B cell (primary cell): ENCODE results near the gene NAV2. TPM values are rescaled to one million over a fixed set of nuclear protein-coding genes. Genes with fewer than 3 reads are reported as not detected.

Source experiments
- ATAC-seq: fragments of 200-7000 bp; cut with Tn5 transposase; one replicate; pipeline ENCODE4 v1.10.0; 2021; ENCODE audit warnings: low read depth, mild to moderate bottlenecking, moderate number of reproducible peaks, moderate library complexity
- CTCF ChIA-PET: fragments of 350-600 bp; sonication (Branson Sonifier 250); formaldehyde crosslinking; loops from one replicate; lab custom pipeline; 2021; ENCODE audit warnings: antibody characterized with exemption, inconsistent platforms; lab: Charles Lee
- POLR2A ChIA-PET: fragments of 350-600 bp; sonication (Branson Sonifier 250); formaldehyde crosslinking; loops from one replicate; lab custom pipeline; 2021; ENCODE audit warnings: antibody characterized with exemption; lab: Charles Lee
- DNase-seq: peaks from one replicate; pipeline ENCODE4 v3.0.0; 2013
- H2AFZ ChIP-seq: 2 replicates; pipeline ENCODE4 v1.6.1; 2012; ENCODE audit warnings: mild to moderate bottlenecking, low read depth, low read length; ENCODE audit not compliant: insufficient read depth, poor library complexity, severe bottlenecking
- H3K27ac ChIP-seq, 2 donors: 1 replicate in 1 of 2; 2 replicates in 1 of 2; pipeline ENCODE4 v1.5.1; 2012 to 2013; ENCODE audit warnings: low read length in 2 of 2, mild to moderate bottlenecking in 2 of 2, moderate library complexity in 1 of 2
- H3K27me3 ChIP-seq, 4 experiments: fragments of 200-600 bp in 1 of 4; sonication (generic) in 1 of 4; replicated peaks in 1 of 4; 1 replicate in 2 of 4; 2 replicates in 2 of 4; pipeline versions ENCODE4 v1.6.1 to v1.7.0; 2013 to 2016; ENCODE audit warnings: low read length in 3 of 4, mild to moderate bottlenecking in 2 of 4, mixed read lengths in 1 of 4, moderate library complexity in 1 of 4; ENCODE audit not compliant: insufficient read depth in 4 of 4, control insufficient read depth in 3 of 4; ENCODE audit errors: control extremely low read depth in 1 of 4
- H3K36me3 ChIP-seq, 2 experiments: replicated peaks in 1 of 2; 1 replicate in 1 of 2; 2 replicates in 1 of 2; pipeline versions ENCODE4 v1.6.1 to v1.7.1; 2013; ENCODE audit warnings: low read length in 1 of 2; ENCODE audit not compliant: insufficient read depth in 2 of 2, control insufficient read depth in 1 of 2; ENCODE audit errors: control extremely low read depth in 1 of 2, extremely low read depth in 1 of 2
- H3K4me1 ChIP-seq, 2 donors: fragments of 200-600 bp in 1 of 2; sonication (generic) in 1 of 2; 1 replicate in 1 of 2; 2 replicates in 1 of 2; pipeline versions ENCODE4 v1.5.1 to v1.6.1; 2013 to 2017; ENCODE audit warnings: low read length in 2 of 2; ENCODE audit not compliant: control insufficient read depth in 2 of 2, insufficient read depth in 2 of 2
- H3K4me2 ChIP-seq: replicated peaks from 2 replicates; pipeline ENCODE3; 2012; ENCODE audit warnings: mild to moderate bottlenecking, low read depth, low read length; ENCODE audit not compliant: poor library complexity, severe bottlenecking
- H3K4me3 ChIP-seq, 5 experiments: fragments of 200-600 bp in 1 of 5; sonication (generic) in 1 of 5; 1 replicate in 3 of 5; 2 replicates in 2 of 5; pipeline versions ENCODE4 v1.5.1 to v1.7.0; 2011 to 2016; ENCODE audit warnings: low read length in 4 of 5, mild to moderate bottlenecking in 4 of 5, low read depth in 2 of 5, control low read depth in 1 of 5, moderate library complexity in 1 of 5; ENCODE audit not compliant: insufficient read depth in 1 of 5; ENCODE audit errors: control extremely low read depth in 1 of 5, extremely low read depth in 1 of 5
- H3K79me2 ChIP-seq: fragments of 200-600 bp; sonication (generic); one replicate; pipeline ENCODE4 v1.6.0; 2016; ENCODE audit warnings: low read length; ENCODE audit not compliant: control insufficient read depth, insufficient read depth
- H3K9ac ChIP-seq: fragments of 200-600 bp; sonication (generic); 2 replicates; pipeline ENCODE4 v1.6.1; 2017; ENCODE audit warnings: mild to moderate bottlenecking, low read length, moderate library complexity
- H3K9me3 ChIP-seq, 3 donors: one replicate each; pipeline versions ENCODE4 v1.6.1 to v1.7.1; 2013; ENCODE audit warnings: low read length in 2 of 3; ENCODE audit not compliant: control insufficient read depth in 2 of 3, insufficient read depth in 1 of 3; ENCODE audit errors: control extremely low read depth in 1 of 3
- H4K20me1 ChIP-seq: 2 replicates; pipeline ENCODE4 v1.6.0; 2012; ENCODE audit warnings: mild to moderate bottlenecking, low read length; ENCODE audit not compliant: insufficient read depth, control insufficient read depth, poor library complexity, severe bottlenecking
- H3K27ac Mint-ChIP-seq: one replicate; pipeline ENCODE4 v1.8.0; 2021; ENCODE audit warnings: mixed read lengths
- H3K27me3 Mint-ChIP-seq: one replicate; pipeline ENCODE4 v1.8.0; 2021; ENCODE audit warnings: mixed read lengths
- H3K4me1 Mint-ChIP-seq: one replicate; pipeline ENCODE4 v1.8.0; 2021; ENCODE audit warnings: mixed read lengths
- H3K4me3 Mint-ChIP-seq: one replicate; pipeline ENCODE4 v1.8.0; 2021; ENCODE audit warnings: mixed read lengths
- H3K9me3 Mint-ChIP-seq: one replicate; pipeline ENCODE4 v1.8.0; 2022; ENCODE audit warnings: mixed read lengths; ENCODE audit not compliant: insufficient read depth
- EZH2 ChIP-seq: IDR thresholded peaks from 2 replicates; pipeline ENCODE4 v1.6.1; 2012; ENCODE audit warnings: borderline replicate concordance, low read depth, mild to moderate bottlenecking, moderate library complexity, low read length; ENCODE audit not compliant: insufficient read depth, poor library complexity, severe bottlenecking
- WGBS: methylation state at CpG from one replicate; pipeline ENCODE4 v1.1.5; 2013; ENCODE audit warnings: missing lambda C conversion rate; ENCODE audit not compliant: insufficient coverage; 5-methylcytosine and 5-hydroxymethylcytosine counted together
- intact Hi-C: fragments of 100-400 bp; cut with micrococcal nuclease; formaldehyde crosslinking; loops from one replicate; pipeline ENCODE4 v1.10.0; 2022
- polyA plus RNA-seq: library from polyadenylated mRNA; depleted of rRNA; stranded (reverse); fragments of >200 nt; gene quantifications from 2 replicates; pipeline ENCODE4 v1.2.3, GENCODE V29; 2012
- total RNA-seq, 2 donors: library from RNA; stranded (reverse); fragments of 120-200 nt in 1 of 2; gene quantifications; 1 replicate in 1 of 2; 2 replicates in 1 of 2; pipeline versions ENCODE4 v1.2.3 to v1.2.4, GENCODE V29; 2013 to 2022
- TF ChIP-seq, protein P1 (sequence below): fragments of 200-600 bp; IDR thresholded peaks from one replicate; pipeline ENCODE4 v1.8.0; 2022; ENCODE audit warnings: antibody characterized with exemption, mild to moderate bottlenecking

Gene NAV2
- total and polyA plus RNA-seq, 2 donors (not counting 1 experiment from before 2014, with no cell fraction given) = 0.82 to 22.2 TPM

- Mint-ChIP-seq H3K4me3 (no peak overlapping the region), H3K4me1 (peaks cover 8% of the 10 kb centered on the region), H3K27me3 (peaks cover 33% of the 10 kb centered on the region), H3K27ac (no peak overlapping the region), H3K9me3 (no peaks in the 10 kb centered on the region)
- H3K4me1 ChIP-seq = peaks cover 4% of the 10 kb centered on the region in 2 donors
- WGBS = no CpG with 5 or more reads among the region's 1 CpG
- H3K9ac ChIP-seq = no peak overlapping the region
- no peaks in the 10 kb centered on the region for H3K36me3 ChIP-seq
- H3K4me2 ChIP-seq = no peak overlapping the region
- H3K4me3 ChIP-seq = no peak overlapping the region
- H3K27me3 ChIP-seq = peaks cover 0 to 4% (median 0%) of the 10 kb centered on the region in 4 experiments
- no peak overlapping the region for H3K27ac ChIP-seq
- ChIA-PET POLR2A (no interaction called here), CTCF (interaction anchor here (0.7 to 4.6 kb wide), 6 partner anchors 13 to 202 kb away, joined by 3 to 28 read pairs (median 10); no protein-coding TSS in a partner anchor)
- H3K9me3 ChIP-seq = no peaks in the 10 kb centered on the region
- intact Hi-C loops = loop anchor here (10.0 kb wide), 1 partner anchor 132 kb away; no protein-coding TSS in a partner anchor
- DNase-seq (no peak), ATAC-seq (no peak)
- H2AFZ ChIP-seq = no peak overlapping the region
- no peaks in the 10 kb centered on the region for H3K79me2 ChIP-seq
- no peak for TF ChIP-seq EZH2
- TF ChIP-seq, protein P1, sequence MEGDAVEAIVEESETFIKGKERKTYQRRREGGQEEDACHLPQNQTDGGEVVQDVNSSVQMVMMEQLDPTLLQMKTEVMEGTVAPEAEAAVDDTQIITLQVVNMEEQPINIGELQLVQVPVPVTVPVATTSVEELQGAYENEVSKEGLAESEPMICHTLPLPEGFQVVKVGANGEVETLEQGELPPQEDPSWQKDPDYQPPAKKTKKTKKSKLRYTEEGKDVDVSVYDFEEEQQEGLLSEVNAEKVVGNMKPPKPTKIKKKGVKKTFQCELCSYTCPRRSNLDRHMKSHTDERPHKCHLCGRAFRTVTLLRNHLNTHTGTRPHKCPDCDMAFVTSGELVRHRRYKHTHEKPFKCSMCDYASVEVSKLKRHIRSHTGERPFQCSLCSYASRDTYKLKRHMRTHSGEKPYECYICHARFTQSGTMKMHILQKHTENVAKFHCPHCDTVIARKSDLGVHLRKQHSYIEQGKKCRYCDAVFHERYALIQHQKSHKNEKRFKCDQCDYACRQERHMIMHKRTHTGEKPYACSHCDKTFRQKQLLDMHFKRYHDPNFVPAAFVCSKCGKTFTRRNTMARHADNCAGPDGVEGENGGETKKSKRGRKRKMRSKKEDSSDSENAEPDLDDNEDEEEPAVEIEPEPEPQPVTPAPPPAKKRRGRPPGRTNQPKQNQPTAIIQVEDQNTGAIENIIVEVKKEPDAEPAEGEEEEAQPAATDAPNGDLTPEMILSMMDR = no peak
- no peaks in the 10 kb centered on the region for H4K20me1 ChIP-seq
Observed at GRCh38 chr11:19952911-19953310, 240.3 kb downstream of the NAV2 start.

DNA sequence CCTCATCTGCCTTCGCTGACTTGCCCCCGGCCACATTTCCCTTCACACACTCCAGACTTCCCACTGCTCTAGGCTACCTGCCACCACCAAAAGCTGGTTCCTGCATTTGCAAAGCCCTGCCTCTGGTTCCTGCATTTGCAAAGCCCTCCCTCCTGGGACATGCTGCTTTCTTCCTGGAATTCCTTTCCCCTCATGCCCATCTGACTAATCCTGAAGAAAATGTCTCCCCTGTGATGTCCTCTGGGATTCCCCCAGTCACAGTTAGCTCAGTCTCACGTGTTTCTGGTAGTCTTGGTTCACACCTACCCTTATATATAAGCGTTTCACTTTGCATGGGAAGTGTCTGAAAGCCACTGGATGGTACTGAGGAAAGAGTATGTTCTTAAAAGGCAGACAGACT lies 240.7 kb downstream of the NAV2 start:
- no peak overlapping the region for H3K4me2 ChIP-seq

More for the DNA sequence above, 240.7 kb downstream of the NAV2 start:
- H2AFZ ChIP-seq = no peak overlapping the region
- no peak overlapping the region for H3K27ac Mint-ChIP-seq
- no peaks in the 10 kb centered on the region for H3K36me3 ChIP-seq
- TF ChIP-seq, protein P1 = no peak
- ChIA-PET POLR2A (no interaction called here), CTCF (interaction anchor here (1.2 to 4.6 kb wide), 3 partner anchors 158 to 179 kb away, joined by 4 to 28 read pairs (median 18); no protein-coding TSS in a partner anchor)
- H3K4me1 Mint-ChIP-seq = peaks cover 9% of the 10 kb centered on the region
- H3K4me3 Mint-ChIP-seq = no peak overlapping the region
- intact Hi-C loops = loop anchor here (10.0 kb wide), 1 partner anchor 131 kb away; no protein-coding TSS in a partner anchor
- peaks cover 4% of the 10 kb centered on the region in 2 donors for H3K4me1 ChIP-seq
- H3K9me3 Mint-ChIP-seq = no peaks in the 10 kb centered on the region
- ATAC-seq (no peak), DNase-seq (no peak)
- no peak overlapping the region for H3K27ac ChIP-seq
- H3K27me3 Mint-ChIP-seq = peaks cover 36% of the 10 kb centered on the region
- H3K9ac ChIP-seq = no peak overlapping the region
- H3K79me2 ChIP-seq = no peaks in the 10 kb centered on the region
- no peak overlapping the region for H3K4me3 ChIP-seq
- no peaks in the 10 kb centered on the region for H3K9me3 ChIP-seq
- H3K27me3 ChIP-seq = peaks cover 0 to 4% (median 0%) of the 10 kb centered on the region in 4 experiments
- 83% methylated on average over 2 of the region's 4 CpGs for WGBS
- no peaks in the 10 kb centered on the region for H4K20me1 ChIP-seq
